ENCODE results near the gene CCNL1.

CCNL1 gene

GRCh38 chr3:157156837-157157635 lies 2.9 kb downstream of the CCNL1 start:
- TF ChIP-seq CTCF (IDR thresholded peaks at IDR 0.05), result no peak
- peak overlapping the region; percentile 95 for H3K4me3 ChIP-seq
- DNase-seq (ENCODE audit: low spot score), result no peak
- H3K27ac ChIP-seq, result no peak overlapping the region

- DNase-seq (ENCODE audit: low spot score), result no peak
- TF ChIP-seq CTCF (IDR thresholded peaks at IDR 0.05), result no peak
- Histone ChIP-seq H3K4me3 (peak overlapping the region; percentile 95), H3K27ac (no peak overlapping the region)
These were observed 4.4 kb downstream of the CCNL1 start for GRCh38 chr3:157155591-157155990.

- TF ChIP-seq CTCF (IDR thresholded peaks at IDR 0.05), result no peak
- DNase-seq (ENCODE audit: low spot score), result no peak
- Histone ChIP-seq H3K4me3 (peak overlapping the region; percentile 95), H3K27ac (peak overlapping the region in 1 of 2 donors; percentile 40)
These were observed 5.2 kb downstream of the CCNL1 start for GRCh38 chr3:157154563-157155330.

GRCh38 chr3:157152930-157153329 lies 7.0 kb downstream of the CCNL1 start:
- Histone ChIP-seq H3K4me3 (no peak overlapping the region), H3K27ac (no peak overlapping the region)
- no peak for DNase-seq (ENCODE audit: low spot score)
- no peak for TF ChIP-seq CTCF (IDR thresholded peaks at IDR 0.05)

- TF ChIP-seq CTCF (IDR thresholded peaks at IDR 0.05), result no peak
- no peak overlapping the region for H3K27ac ChIP-seq
- DNase-seq (ENCODE audit: low spot score), result no peak
- no peak overlapping the region for H3K4me3 ChIP-seq
These were observed 7.5 kb downstream of the CCNL1 start for GRCh38 chr3:157152438-157152837.

GRCh38 chr3:157151627-157152026 lies 8.3 kb downstream of the CCNL1 start:
- no peak for TF ChIP-seq CTCF (IDR thresholded peaks at IDR 0.05)
- no peak overlapping the region for H3K27ac ChIP-seq
- no peak for DNase-seq (ENCODE audit: low spot score)
- H3K4me3 ChIP-seq, result no peak overlapping the region

Measured in coronary artery (tissue), 2 donors.